ENCODE measurements around the gene COL23A1.

Gene COL23A1

DNA sequence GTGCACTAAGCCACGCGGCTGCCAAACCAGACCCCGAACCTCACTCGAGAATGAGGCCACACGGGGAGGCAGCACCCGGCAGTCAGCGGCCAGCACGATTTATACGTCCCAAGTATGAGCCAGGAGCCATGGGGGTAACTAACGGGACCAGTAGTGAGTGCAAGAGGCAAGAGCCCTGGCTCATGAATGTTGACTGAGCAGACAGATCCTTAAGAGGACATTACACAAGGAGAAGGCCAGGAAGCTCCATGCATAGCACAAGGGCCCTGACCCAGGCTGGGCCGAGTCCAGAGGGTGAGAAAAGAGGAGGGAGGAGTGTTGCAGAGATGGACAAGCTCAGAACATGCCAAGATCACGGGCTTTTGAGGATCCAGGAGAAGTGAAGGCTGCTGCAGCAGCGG is 299.0 kb downstream of the COL23A1 start:
- DNase-seq: no peak

GRCh38 chr5:178290376-178290775 is 299.8 kb downstream of the COL23A1 start:
- no peak for DNase-seq

GRCh38 chr5:178289438-178289837 is 300.8 kb downstream of the COL23A1 start:
- DNase-seq: no peak

GRCh38 chr5:178288401-178289368 is 301.5 kb downstream of the COL23A1 start:
- DNase-seq: no peak

GRCh38 chr5:178287791-178288105 is 302.4 kb downstream of the COL23A1 start:
- no peak for DNase-seq

DNA sequence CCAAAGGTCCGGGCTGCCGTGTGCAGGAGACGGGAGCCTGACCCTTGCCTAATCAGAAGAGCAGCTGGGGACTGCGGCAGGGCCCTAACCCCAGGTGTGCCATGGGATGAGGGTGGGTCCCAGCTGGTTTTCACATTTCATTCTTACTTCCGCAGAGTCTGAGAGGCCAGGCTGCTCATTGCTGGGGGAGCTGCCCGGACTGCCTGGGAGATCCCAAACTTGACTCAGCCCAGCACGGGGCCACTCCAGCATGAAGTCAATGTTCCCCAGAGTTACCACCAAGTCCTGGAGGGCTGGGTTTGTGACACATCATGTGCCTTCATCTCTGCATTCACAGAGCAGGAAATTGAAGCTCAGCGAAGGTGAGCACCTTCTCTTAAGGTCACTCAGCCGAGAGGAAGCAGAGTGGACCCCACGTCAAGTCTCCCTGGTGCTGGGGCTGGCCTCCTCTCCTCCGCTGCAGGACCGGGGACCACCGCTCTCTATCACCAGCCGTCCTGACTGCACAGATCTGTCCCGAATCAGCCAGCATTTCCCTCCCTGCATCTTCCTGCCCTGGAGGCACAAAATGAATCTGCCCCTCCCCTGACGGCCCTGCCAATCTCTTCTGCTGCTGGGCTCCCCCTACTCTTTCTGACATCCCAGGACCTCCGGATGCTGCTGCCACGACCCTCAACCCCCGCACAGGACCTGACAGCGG is 303.0 kb downstream of the COL23A1 start:
- no peak for DNase-seq

DNA sequence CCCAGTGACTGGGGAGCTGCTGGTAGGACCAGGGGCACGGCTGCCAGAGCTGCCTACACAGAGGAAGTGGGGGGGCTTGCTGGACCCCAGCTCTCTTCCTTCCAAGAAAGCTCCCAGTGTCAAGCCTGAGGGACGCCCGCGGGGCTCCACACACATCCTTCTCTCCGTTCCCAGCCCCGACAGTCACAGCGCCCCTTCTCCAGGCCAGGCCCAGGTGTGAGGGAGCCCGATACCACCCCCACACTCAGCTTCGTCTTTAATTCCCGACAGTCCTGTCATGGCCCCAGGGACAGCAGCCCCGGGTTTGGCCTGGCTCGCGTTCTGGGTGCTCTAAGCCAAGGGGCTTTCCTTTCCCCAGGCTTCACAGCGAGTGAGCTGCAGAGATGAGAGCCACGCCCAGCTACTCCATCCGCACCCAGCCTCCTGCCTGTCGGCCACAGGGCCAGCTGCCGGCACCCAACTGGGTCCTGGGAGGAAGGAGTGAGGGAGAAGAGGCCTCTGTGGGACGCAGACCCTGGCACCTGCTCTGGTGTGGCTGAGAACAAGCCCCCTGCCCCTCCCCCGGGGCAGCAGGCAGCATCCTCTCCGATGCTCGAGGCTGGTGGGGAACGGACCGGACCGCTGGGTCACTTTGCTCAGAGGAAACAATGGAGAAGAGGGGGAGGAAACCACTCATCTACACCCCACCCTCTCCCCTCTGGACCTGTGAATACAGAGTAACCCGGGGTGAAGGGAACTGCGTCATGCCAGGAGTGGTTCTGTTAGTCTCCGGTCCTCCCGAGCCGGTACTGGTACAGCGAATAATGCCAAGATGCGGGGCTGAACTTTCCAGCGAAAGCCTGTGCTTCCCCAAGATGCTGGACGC is 303.7 kb downstream of the COL23A1 start:
- DNase-seq: no peak

DNA sequence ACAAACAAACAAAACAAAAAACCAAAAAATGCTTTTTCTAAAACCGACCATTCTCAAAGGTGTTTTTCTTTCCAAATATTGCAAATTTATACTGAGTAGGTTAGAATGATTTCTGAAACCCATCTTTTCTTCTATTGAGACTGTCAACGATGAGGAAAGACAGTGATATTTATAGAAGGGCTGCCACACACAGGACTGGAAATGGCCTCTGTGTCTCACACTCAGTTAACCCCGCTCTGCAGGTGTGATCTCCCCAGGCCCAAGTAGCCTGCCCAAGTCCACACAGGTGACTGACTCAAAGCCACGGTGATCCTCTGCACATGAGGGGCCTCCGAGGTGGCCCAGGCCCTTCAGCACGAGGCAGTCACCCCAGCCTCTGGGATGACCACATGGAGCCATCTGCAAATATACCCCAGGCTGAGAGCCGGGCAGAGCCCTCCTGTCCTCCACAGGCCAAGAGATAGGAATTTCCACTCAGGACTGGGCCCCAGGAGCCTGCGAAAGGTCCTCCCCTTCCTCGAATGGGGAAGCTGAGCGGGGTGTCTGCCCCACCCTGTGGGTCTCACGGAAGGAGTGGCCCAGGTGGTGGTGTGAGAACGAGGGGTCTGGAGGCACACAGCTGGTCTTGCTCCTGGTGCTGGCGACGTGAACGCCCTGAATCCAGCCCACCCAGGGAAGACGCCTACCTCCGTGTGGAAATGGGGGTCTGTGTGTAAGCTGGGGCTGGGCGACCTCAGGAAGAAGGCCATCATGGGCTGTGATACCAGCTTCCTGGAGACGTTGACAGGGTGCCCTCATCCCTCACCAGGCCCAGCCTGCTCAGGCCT is 304.6 kb downstream of the COL23A1 start:
- no peak for DNase-seq

GRCh38 chr5:178284996-178285395 is 305.2 kb downstream of the COL23A1 start:
- no peak for DNase-seq

GRCh38 chr5:178284093-178284675 is 306.0 kb downstream of the COL23A1 start:
- DNase-seq: no peak

GRCh38 chr5:178283520-178283919 is 306.7 kb downstream of the COL23A1 start:
- no peak for DNase-seq

DNA sequence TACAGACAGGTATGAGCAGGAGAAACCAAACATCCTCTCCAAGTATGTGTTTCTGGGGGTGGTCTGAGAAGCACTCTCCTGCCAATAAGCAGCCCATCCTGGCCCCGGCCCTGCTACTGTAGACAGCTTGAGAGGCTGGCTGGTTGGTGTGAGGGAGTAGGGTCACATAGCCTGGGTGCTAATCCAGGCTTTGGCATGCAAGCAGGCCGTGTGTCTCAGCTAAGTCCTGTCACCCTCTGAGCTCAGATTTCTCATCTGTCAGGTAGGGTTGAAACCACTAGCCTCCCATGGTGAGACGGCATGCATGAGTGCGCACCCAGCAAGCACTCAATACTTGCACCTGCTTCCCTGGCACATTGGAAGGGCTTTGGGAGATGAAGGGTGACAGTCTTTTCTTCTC is 307.8 kb downstream of the COL23A1 start:
- no peak for DNase-seq

DNA sequence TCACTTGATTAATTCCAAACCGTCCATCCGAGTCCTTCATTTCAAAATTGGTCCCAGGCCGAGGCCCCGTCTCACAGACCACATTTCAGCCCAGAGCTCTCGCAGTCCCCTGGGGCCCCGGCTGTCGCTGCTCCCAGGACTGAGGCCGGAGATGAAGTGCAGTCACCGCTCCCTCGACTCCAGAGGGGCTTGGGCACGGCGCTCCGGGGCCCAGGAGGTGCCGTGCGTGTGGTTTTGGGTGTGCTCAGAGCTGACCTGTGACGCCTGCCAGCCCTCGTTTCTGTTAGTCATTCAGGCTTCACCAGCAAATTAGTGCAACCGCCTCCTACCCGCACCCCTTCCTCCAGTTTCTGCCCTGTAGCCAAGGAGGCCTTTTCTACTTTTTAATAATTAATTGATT is 308.9 kb downstream of the COL23A1 start:
- DNase-seq: no peak

DNA sequence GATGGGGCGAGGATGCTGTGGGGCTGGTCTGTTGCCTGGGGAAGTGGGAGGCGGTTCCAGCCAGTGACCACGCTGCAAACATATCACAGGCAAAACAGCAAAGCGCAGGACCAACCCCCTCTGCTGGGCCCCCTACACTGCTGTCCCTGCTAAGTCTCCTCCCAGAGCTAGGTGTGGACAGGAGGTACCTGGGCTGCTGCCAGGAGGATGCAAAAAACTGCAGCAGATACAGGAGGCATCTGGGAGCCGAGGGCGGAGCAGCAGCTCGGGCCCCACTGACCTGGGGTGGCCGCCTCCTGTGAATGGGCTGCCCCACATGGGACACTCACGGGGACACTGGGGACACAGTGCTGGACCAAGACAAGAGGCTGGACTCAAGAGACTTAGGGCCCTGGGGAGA is 309.6 kb downstream of the COL23A1 start:
- no peak for DNase-seq

GRCh38 chr5:178279723-178280438 is 310.3 kb downstream of the COL23A1 start:
- DNase-seq: peak; percentile 34 to 63

- DNase-seq: no peak
Measured at GRCh38 chr5:178279026-178279722, 311.0 kb downstream of the COL23A1 start.

DNA sequence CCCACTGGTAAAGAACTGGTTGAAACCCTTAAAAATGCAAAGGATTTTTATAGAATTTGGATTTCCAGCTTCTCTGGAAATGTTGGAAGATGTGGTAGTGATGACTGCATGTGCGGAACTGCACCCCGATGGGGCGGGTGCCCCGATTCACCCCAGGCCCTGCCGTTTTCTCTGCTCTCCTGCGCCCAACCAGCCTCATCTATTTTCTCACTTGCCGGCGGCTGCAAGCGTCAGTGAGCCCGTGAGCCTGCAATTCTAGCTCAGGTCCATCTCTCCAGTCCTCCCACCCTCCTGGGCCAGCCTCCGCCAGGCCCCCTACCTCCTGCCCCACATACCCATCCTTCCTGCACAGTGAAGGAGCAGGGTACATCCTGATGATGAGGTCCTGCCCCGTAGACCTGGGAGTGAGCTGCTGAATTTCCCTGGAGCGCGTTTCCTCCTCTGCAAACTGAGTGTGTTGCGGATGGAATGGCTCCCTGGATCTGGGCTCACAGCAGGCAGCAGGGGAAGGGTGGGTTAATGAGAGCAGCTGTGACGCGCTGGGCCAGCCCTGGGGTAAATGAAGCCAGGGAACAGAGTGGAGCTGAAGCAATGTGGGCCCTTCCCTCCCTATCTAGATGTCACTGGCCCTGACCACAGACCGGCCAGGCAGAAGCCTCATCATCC is 311.7 kb downstream of the COL23A1 start:
- no peak for DNase-seq

- DNase-seq: no peak
Measured at GRCh38 chr5:178277866-178278265, 312.3 kb downstream of the COL23A1 start.

DNA sequence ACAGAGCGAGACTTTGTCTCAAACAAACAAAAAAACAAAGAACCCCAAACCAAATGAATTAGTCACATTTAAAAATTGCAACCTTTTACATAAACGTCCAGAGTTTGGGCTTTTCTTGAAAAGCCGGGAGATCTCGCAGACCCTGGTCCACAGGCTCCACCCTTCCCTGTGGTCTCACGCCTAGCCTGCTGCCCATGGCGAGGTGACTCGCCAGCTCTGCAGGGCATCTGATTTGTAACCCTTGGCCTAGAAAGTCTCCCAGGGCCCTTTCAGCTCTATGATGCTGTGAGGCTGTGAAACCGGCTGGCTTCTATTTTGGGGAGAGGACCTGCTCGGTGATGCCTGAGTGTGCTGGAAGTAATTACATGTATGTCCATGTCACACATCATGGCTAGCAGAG is 312.8 kb downstream of the COL23A1 start:
- no peak for DNase-seq
